ENCODE measurements around the gene ACYP1.

GRCh38 chr14:75046275-75046674 lies 17.5 kb downstream of the ACYP1 start:
- TF ChIP-seq RCOR1 (IDR thresholded peaks at IDR 0.05; ENCODE audit: low read length) (no peak), SMC3 (IDR thresholded peaks at IDR 0.05; ENCODE audit: low read depth, low read length) (no peak), EZH2phosphoT487 (IDR thresholded peaks at IDR 0.05; ENCODE audit: borderline replicate concordance, low read depth) (no peak), EP300 (IDR thresholded peaks at IDR 0.05; ENCODE audit: borderline replicate concordance in 1 of 2, low read depth in 1 of 2, low read length in 1 of 2) (no peak), ELF1 (IDR thresholded peaks at IDR 0.05) (no peak), PBX3 (IDR thresholded peaks at IDR 0.05) (no peak)
- TF ChIP-seq, protein P1, sequence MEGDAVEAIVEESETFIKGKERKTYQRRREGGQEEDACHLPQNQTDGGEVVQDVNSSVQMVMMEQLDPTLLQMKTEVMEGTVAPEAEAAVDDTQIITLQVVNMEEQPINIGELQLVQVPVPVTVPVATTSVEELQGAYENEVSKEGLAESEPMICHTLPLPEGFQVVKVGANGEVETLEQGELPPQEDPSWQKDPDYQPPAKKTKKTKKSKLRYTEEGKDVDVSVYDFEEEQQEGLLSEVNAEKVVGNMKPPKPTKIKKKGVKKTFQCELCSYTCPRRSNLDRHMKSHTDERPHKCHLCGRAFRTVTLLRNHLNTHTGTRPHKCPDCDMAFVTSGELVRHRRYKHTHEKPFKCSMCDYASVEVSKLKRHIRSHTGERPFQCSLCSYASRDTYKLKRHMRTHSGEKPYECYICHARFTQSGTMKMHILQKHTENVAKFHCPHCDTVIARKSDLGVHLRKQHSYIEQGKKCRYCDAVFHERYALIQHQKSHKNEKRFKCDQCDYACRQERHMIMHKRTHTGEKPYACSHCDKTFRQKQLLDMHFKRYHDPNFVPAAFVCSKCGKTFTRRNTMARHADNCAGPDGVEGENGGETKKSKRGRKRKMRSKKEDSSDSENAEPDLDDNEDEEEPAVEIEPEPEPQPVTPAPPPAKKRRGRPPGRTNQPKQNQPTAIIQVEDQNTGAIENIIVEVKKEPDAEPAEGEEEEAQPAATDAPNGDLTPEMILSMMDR (IDR thresholded peaks at IDR 0.05) = no peak

All from SK-N-SH (cell line).